ENCODE measurements around the gene OGFR.
"Not testable (repeated sequence)": the region's sequence is repeated elsewhere in the genome, so short reads cannot be mapped to it uniquely, and the experiment has no call there.

The OGFR gene

GRCh38 chr20:62853304-62853703, 48.7 kb downstream of the OGFR start:
- in situ Hi-C loops (cut with MboI; ENCODE audit: low sequenced_read_pairs), result not testable (repeated sequence)

DNA sequence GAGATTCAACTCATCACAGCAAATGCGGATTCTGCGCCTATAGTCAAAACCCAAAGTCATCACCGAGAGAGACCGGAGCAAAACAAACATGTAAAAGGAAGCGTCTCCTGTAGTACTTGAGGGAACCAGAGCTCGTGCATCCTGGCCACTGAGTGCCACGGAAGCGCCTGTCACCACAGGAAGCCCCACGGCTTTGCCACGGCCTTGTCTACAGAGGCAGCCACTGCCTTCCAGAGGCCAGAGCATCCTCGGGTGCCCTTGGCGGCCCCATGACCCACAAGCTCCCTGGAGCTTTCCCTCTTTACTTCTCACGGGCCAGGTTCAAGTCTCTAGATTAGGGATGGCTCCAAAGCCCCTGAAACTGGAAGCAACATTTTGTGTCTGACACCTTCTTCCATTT, 49.5 kb downstream of the OGFR start:
- in situ Hi-C loops (cut with MboI; ENCODE audit: low sequenced_read_pairs), result no loop called here

GRCh38 chr20:62855120-62855519, 50.5 kb downstream of the OGFR start:
- in situ Hi-C loops (cut with MboI; ENCODE audit: low sequenced_read_pairs), result no loop called here

DNA sequence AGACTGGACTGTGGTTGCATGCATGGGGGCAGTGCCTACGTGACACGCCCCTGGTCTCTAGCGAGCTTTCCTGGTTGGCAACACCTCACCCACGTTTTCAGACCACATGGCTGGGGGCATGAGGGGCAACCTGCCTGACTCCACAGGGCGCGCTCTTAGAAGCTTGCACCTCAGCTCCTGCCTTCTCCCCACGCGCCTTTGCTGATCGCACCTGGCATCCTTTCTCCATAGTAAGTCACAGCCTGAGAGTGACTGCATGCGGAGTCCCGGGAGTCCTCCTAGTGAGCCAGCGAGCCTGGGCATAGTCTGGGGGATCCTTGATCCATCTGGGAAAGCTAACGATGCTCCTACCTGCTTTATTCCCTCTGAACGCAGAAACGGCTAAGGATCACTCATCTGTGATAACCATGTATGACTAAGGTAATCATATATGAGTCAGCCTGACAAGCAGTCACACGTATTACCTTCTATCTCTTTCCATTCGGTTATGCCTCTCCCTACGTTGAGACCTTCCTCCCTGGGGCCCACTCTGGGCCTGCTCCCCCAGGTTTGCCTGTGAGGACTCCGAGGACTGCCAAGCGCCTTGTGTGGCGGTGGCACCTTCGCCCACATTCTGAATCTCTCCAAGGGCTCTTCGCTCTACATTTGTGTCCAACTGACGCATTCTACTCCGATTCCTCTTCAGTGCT, 52.4 kb downstream of the OGFR start:
- in situ Hi-C loops (cut with MboI; ENCODE audit: low sequenced_read_pairs), result no loop called here

- in situ Hi-C loops (cut with MboI; ENCODE audit: low sequenced_read_pairs), result no loop called here
These were observed 53.6 kb downstream of the OGFR start for GRCh38 chr20:62858058-62858830.

- in situ Hi-C loops (cut with MboI; ENCODE audit: low sequenced_read_pairs), result no loop called here
These were observed 55.1 kb downstream of the OGFR start for GRCh38 chr20:62859721-62860120.

DNA sequence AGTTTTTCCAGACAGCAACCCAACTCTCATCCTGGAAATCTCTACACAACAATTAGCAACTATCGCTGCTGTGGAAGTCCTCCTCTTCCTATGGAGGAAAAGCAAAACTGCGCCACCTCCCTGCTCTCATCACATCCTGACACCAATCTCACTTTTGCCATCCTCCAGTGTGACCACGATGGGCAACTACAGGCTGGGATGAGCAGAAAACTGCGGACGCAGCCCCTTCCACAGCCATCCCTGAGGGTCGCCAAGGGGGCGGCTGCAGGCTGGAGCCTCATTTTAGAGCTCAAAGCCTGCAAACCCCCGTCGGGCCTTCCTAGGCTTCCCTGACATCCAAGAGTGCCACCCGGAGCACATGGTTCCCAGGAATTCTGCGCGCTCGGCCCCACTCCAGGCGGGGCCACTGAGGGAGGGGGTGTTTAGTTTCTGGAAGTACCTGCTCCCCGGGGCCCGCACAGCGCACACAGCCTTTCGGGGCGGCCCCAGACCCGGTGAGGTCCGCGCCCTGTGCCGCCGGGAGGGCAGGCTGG, 55.8 kb downstream of the OGFR start:
- in situ Hi-C loops (cut with MboI; ENCODE audit: low sequenced_read_pairs), result no loop called here

- in situ Hi-C loops (cut with MboI; ENCODE audit: low sequenced_read_pairs), result no loop called here
These were observed 56.5 kb downstream of the OGFR start for GRCh38 chr20:62860924-62861691.

GRCh38 chr20:62861726-62862336, 57.2 kb downstream of the OGFR start, which contains the start of gene TCFL5:
Gene TCFL5 (minus strand): TSS chr20:62861822. CDS start chr20:62861670, 152 bp downstream.
- in situ Hi-C loops (cut with MboI; ENCODE audit: low sequenced_read_pairs), result no loop called here
